ENCODE measurements around the gene WDFY4. TPM values are rescaled to one million over a fixed set of nuclear protein-coding genes. Genes with fewer than 3 reads are reported as not detected.

Gene WDFY4
- polyA plus RNA-seq, 1 experiment, result not detected

GRCh38 chr10:48940958-48941357 lies 256.3 kb downstream of the WDFY4 start:
- ChIA-PET POLR2A (no interaction called here), CTCF (no interaction called here)
- no peaks in the 10 kb centered on the region for H3K27me3 ChIP-seq (ENCODE audit: control insufficient read depth, insufficient read depth, low read length)
- DNase-seq (ENCODE audit: low read depth), result no peak
- TF ChIP-seq, protein P1, sequence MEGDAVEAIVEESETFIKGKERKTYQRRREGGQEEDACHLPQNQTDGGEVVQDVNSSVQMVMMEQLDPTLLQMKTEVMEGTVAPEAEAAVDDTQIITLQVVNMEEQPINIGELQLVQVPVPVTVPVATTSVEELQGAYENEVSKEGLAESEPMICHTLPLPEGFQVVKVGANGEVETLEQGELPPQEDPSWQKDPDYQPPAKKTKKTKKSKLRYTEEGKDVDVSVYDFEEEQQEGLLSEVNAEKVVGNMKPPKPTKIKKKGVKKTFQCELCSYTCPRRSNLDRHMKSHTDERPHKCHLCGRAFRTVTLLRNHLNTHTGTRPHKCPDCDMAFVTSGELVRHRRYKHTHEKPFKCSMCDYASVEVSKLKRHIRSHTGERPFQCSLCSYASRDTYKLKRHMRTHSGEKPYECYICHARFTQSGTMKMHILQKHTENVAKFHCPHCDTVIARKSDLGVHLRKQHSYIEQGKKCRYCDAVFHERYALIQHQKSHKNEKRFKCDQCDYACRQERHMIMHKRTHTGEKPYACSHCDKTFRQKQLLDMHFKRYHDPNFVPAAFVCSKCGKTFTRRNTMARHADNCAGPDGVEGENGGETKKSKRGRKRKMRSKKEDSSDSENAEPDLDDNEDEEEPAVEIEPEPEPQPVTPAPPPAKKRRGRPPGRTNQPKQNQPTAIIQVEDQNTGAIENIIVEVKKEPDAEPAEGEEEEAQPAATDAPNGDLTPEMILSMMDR (IDR thresholded peaks at IDR 0.05; ENCODE audit: insufficient read depth, low read depth, low read length), result no peak
- no peak overlapping the region for H3K4me3 ChIP-seq (ENCODE audit: low read depth, low read length)
- no peaks in the 10 kb centered on the region for H3K36me3 ChIP-seq (ENCODE audit: control insufficient read depth, insufficient read depth, low read length)

DNA sequence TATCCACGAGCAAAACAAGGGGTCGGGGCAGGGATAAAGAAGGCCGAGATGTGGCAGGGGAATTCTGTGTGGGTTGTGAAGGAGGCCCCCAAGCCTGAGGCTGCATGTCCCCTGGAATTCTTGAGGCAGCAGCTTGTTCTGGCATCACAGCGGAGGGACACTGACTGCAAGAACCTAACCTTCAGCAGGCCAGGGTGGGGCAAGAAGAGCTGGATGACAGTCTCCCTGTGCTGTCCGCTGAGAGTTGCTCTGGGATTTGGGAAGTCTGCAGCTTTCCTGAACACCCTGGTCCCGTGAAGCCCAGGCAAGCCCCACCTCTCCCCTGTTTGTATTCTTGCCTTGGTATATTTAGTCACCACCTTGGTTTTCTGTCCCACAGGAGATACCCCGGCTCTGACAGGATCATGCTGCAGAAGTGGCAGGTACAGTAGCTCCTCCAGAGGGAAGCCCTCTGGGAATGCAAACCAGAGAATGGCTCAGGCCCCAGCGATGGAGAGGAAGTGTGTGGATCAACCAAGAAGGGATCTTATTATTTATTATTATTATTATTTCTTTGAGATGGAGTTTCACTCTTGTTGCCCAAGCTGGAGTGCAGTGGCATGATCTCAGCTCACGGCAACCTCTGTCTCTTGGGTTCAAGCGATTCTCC lies 256.9 kb downstream of the WDFY4 start:
- POLR2A ChIA-PET, result no interaction called here
- no peaks in the 10 kb centered on the region for H3K27me3 ChIP-seq (ENCODE audit: control insufficient read depth, insufficient read depth, low read length)
- H3K4me3 ChIP-seq (ENCODE audit: low read depth, low read length), result no peak overlapping the region
- CTCF ChIA-PET, result no interaction called here
- TF ChIP-seq, protein P1 (IDR thresholded peaks at IDR 0.05; ENCODE audit: insufficient read depth, low read depth, low read length), result no peak
- no peaks in the 10 kb centered on the region for H3K36me3 ChIP-seq (ENCODE audit: control insufficient read depth, insufficient read depth, low read length)
- DNase-seq (ENCODE audit: low read depth), result no peak

GRCh38 chr10:48943096-48943495 lies 258.4 kb downstream of the WDFY4 start:
- ChIA-PET POLR2A (no interaction called here), CTCF (interaction anchor here (0.7 kb wide), 1 partner anchor 458 kb away, joined by 3 read pairs; no protein-coding TSS in a partner anchor)
- TF ChIP-seq, protein P1 (IDR thresholded peaks at IDR 0.05; ENCODE audit: insufficient read depth, low read depth, low read length), result no peak

DNA sequence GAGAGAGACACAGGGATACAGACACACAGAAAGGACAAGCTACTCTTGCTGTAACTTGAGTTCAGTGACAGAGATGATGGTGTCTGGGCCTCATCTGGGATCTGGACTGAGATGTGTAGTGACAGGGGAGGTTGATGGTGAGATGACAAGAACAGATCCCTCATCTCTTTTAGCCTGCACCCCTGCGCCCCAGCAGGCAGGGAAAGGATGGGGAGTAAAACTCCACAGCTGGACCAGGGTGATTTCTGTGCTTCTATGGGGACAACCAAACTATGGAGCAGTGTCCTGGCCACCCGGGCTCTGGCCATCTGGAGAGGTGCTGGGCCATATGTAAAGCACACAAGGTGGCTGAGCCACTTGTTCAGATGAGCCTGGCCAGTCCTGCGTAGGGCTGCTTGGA lies 259.5 kb downstream of the WDFY4 start:
- H3K36me3 ChIP-seq (ENCODE audit: control insufficient read depth, insufficient read depth, low read length), result no peaks in the 10 kb centered on the region
- ChIA-PET POLR2A (no interaction called here), CTCF (interaction anchor here (0.6 kb wide), 1 partner anchor 576 kb away, joined by 3 read pairs; no protein-coding TSS in a partner anchor)
- no peaks in the 10 kb centered on the region for H3K27me3 ChIP-seq (ENCODE audit: control insufficient read depth, insufficient read depth, low read length)
- TF ChIP-seq, protein P1 (IDR thresholded peaks at IDR 0.05; ENCODE audit: insufficient read depth, low read depth, low read length), result no peak
- H3K4me3 ChIP-seq (ENCODE audit: low read depth, low read length), result no peak overlapping the region
- DNase-seq (ENCODE audit: low read depth), result no peak

More at GRCh38 chr10:48943096-48943495, 258.4 kb downstream of the WDFY4 start:
- no peak for DNase-seq (ENCODE audit: low read depth)
- Histone ChIP-seq H3K4me3 (ENCODE audit: low read depth, low read length) (no peak overlapping the region), H3K36me3 (ENCODE audit: control insufficient read depth, insufficient read depth, low read length) (no peaks in the 10 kb centered on the region), H3K27me3 (ENCODE audit: control insufficient read depth, insufficient read depth, low read length) (no peaks in the 10 kb centered on the region)

- Histone ChIP-seq H3K36me3 (ENCODE audit: control insufficient read depth, insufficient read depth, low read length) (no peaks in the 10 kb centered on the region), H3K27me3 (ENCODE audit: control insufficient read depth, insufficient read depth, low read length) (no peaks in the 10 kb centered on the region), H3K4me3 (ENCODE audit: low read depth, low read length) (no peak overlapping the region)
- TF ChIP-seq, protein P1 (IDR thresholded peaks at IDR 0.05; ENCODE audit: insufficient read depth, low read depth, low read length), result no peak
- ChIA-PET POLR2A (no interaction called here), CTCF (interaction anchor here (0.9 kb wide), 1 partner anchor 10 kb away, joined by 3 read pairs; no protein-coding TSS in a partner anchor)
- no peak for DNase-seq (ENCODE audit: low read depth)
Measured at GRCh38 chr10:48945441-48946130, 260.9 kb downstream of the WDFY4 start.
